ENCODE results near the gene ANKH. TPM values are rescaled to one million over a fixed set of nuclear protein-coding genes. Genes with fewer than 3 reads are reported as not detected.
"Not testable (repeated sequence)": the region's sequence is repeated elsewhere in the genome, so short reads cannot be mapped to it uniquely, and the experiment has no call there.

The ANKH gene
- total RNA-seq, 6 donors from 2014 or later: 17.2 to 66.7 (median 24.5) TPM

DNA sequence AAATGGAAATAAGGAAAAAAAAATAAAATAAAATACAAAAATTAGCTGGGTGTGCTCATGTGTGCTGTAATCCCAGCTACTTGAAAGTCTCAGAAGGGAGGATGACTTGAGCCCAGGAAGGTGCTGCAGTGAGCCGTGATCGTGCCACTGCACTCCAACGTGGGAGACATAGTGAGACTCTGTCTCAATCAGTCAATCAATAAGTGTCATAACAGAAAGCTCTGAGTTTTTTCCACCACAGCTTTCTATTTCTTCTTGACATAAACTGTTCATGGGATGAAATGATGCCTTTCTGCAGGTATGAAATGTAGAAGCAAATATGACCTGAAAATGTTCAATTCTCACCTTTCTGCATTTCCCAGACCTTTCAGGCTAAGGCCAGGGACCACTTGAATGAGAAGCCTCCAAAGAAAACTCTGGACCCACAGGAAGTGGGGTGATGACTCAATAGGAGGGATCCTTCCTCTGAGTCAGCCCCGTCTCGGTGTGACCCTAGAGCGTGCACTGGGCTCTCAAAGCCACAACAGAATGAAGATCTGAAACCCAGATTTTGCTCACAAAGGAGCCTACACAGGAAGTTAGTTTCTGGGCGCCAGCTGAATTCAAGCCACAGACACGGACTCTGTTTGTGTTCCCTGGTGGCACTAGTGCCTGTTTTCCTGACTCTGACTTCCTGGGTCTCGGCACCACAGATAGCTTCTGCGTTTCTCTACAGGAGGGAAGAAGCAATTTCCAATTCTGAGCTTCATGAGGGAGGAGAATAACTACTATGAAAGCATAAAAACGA lies 62.0 kb downstream of the ANKH start:
- ATAC-seq (ENCODE audit: low FRiP score in 2 of 2) (peak; percentile 86 to 90), DNase-seq (peak in 1 of 2 donors; percentile 67)
- H3K36me3 ChIP-seq: no peaks in the 10 kb centered on the region
- H3K4me3 ChIP-seq: no peak overlapping the region
- H3K9me3 ChIP-seq: no peaks in the 10 kb centered on the region
- H3K27ac ChIP-seq: peak overlapping the region; percentile 36 to 72 (median 54)
- WGBS, 2 donors: 34 to 42% methylated on average over 11 of the region's 11 CpGs
- H3K4me1 ChIP-seq: peaks cover 5 to 13% (median 11%) of the 10 kb centered on the region in 4 donors
- no peaks in the 10 kb centered on the region for H3K27me3 ChIP-seq
- TF ChIP-seq, protein P1, sequence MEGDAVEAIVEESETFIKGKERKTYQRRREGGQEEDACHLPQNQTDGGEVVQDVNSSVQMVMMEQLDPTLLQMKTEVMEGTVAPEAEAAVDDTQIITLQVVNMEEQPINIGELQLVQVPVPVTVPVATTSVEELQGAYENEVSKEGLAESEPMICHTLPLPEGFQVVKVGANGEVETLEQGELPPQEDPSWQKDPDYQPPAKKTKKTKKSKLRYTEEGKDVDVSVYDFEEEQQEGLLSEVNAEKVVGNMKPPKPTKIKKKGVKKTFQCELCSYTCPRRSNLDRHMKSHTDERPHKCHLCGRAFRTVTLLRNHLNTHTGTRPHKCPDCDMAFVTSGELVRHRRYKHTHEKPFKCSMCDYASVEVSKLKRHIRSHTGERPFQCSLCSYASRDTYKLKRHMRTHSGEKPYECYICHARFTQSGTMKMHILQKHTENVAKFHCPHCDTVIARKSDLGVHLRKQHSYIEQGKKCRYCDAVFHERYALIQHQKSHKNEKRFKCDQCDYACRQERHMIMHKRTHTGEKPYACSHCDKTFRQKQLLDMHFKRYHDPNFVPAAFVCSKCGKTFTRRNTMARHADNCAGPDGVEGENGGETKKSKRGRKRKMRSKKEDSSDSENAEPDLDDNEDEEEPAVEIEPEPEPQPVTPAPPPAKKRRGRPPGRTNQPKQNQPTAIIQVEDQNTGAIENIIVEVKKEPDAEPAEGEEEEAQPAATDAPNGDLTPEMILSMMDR (IDR thresholded peaks at IDR 0.05): no peak
- no peak for TF ChIP-seq EP300 (IDR thresholded peaks at IDR 0.05)
- TF ChIP-seq POLR2A (IDR thresholded peaks at IDR 0.05): no peak
- TF ChIP-seq POLR2AphosphoS5 (IDR thresholded peaks at IDR 0.05): peak in 1 of 2 donors; percentile 57

DNA sequence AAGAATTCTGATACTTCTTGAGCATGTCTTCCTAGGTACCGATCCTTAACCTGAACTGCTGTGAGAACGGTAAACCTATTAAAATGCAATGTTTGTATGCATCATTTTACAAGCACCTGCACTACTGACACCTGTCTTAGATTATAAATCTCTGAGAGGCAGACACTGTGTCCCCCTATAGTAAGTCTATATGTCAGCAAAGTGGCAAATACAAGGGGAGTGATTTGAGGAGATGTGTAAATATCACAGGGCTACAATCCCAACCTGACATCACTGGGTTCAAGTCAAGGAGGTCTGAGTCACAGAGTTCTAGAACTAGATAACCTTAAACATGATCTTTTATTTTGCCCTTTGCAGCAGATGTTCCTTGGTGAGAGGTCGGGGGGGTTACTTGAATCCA lies 64.1 kb downstream of the ANKH start:
- H3K27me3 ChIP-seq: no peaks in the 10 kb centered on the region
- no peaks in the 10 kb centered on the region for H3K36me3 ChIP-seq
- H3K4me1 ChIP-seq: peaks cover 5 to 13% (median 11%) of the 10 kb centered on the region in 4 donors
- ATAC-seq (ENCODE audit: low FRiP score in 2 of 2) (no peak), DNase-seq (no peak)
- H3K27ac ChIP-seq: no peak overlapping the region
- TF ChIP-seq, protein P1 (IDR thresholded peaks at IDR 0.05): no peak
- TF ChIP-seq POLR2AphosphoS5 (IDR thresholded peaks at IDR 0.05): no peak
- H3K9me3 ChIP-seq: no peaks in the 10 kb centered on the region
- H3K4me3 ChIP-seq: no peak overlapping the region
- WGBS, 2 donors: 94 to 99% methylated on average over 3 of the region's 3 CpGs

DNA sequence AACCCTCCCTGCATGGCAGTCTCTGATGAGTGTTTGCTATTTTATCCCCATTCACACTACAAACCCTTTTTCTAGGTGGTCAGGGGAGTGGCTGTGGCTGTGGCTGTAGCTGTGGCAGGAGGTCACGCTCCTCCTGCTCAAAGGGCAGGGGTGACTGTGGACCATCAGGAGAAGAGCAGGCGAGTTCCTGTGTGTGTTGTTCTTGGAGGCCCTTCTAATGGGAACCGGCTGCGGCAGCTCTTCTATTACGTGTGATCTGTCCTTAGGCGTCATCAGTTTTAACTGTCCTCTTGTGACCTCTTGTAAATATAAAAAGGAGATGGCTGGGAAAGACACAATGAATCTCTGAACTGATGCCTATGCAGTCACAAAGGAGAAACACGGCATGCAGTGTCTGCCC lies 65.1 kb downstream of the ANKH start:
- DNase-seq: no peak
- Histone ChIP-seq H3K9me3 (no peaks in the 10 kb centered on the region), H3K4me1 (peaks cover 5 to 13% (median 11%) of the 10 kb centered on the region in 4 donors), H3K4me3 (no peak overlapping the region), H3K36me3 (no peaks in the 10 kb centered on the region), H3K27ac (no peak overlapping the region), H3K27me3 (no peaks in the 10 kb centered on the region)
- 82 to 87% methylated on average over 6 to 7 of the region's 7 CpGs for WGBS, 2 donors
- ATAC-seq (ENCODE audit: low FRiP score in 2 of 2): peak in 1 of 2 donors; percentile 80
- peak in 1 of 4 donors; percentile 26 for TF ChIP-seq POLR2A (IDR thresholded peaks at IDR 0.05)
- no peak for TF ChIP-seq EP300 (IDR thresholded peaks at IDR 0.05)
- peak in 1 of 2 donors; percentile 8 for TF ChIP-seq POLR2AphosphoS5 (IDR thresholded peaks at IDR 0.05)

DNA sequence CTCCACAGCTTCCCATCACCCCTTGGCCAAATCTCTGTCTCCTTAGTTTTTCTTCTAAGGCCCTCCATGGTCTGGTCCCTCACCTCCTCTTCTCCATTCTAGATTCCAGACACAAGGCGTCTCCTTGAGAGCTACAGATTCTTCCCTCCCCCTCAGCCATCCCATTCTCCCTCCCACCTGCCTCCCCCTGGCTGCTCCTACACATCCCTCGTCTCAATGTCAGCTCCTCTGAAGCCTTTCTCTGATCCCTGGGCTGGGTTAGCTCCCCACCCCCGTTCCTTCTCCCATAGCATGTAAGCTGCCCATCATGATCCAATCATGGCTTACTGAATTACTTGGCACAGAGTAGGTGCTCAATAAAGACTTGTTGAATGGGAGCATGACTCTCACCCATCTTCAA lies 69.0 kb downstream of the ANKH start:
- DNase-seq (no peak), ATAC-seq (ENCODE audit: low FRiP score in 2 of 2) (no peak)
- TF ChIP-seq POLR2AphosphoS5 (IDR thresholded peaks at IDR 0.05): no peak
- no peak for TF ChIP-seq EP300 (IDR thresholded peaks at IDR 0.05)
- TF ChIP-seq, protein P1 (IDR thresholded peaks at IDR 0.05): no peak
- TF ChIP-seq POLR2A (IDR thresholded peaks at IDR 0.05): no peak
- Histone ChIP-seq H3K4me3 (no peak overlapping the region), H3K27ac (no peak overlapping the region), H3K27me3 (no peaks in the 10 kb centered on the region), H3K36me3 (no peaks in the 10 kb centered on the region), H3K4me1 (no peaks in the 10 kb centered on the region), H3K9me3 (no peaks in the 10 kb centered on the region)
- 84 to 99% methylated on average over 3 of the region's 3 CpGs for WGBS, 2 donors

DNA sequence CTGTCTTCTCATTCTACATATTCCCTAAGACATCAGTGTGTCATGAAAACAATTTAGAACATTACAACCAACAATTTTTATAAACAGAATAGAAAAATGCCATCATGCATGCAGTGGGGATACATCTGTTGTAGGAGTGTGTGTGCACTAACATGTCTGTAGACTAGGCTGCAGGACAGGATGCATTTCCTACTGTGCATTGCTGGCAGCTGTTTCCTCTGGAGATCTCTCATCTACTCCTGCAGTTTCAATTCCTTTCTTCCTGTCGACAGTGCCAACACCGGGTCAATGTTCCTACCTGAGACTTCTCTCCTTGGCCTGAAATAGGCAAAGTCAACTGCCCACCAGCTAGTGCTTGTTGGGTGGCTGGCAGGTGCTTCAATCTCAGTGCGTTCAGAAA lies 69.8 kb downstream of the ANKH start:
- Histone ChIP-seq H3K27me3 (no peaks in the 10 kb centered on the region), H3K36me3 (no peaks in the 10 kb centered on the region), H3K27ac (no peak overlapping the region), H3K4me3 (no peak overlapping the region), H3K4me1 (no peaks in the 10 kb centered on the region), H3K9me3 (no peaks in the 10 kb centered on the region)
- TF ChIP-seq, protein P1 (IDR thresholded peaks at IDR 0.05): no peak
- TF ChIP-seq POLR2AphosphoS5 (IDR thresholded peaks at IDR 0.05): no peak
- no peak for ATAC-seq (ENCODE audit: low FRiP score in 2 of 2)
- DNase-seq: no peak
- WGBS, 2 donors: 61 to 74% methylated on average over 3 of the region's 3 CpGs

DNA sequence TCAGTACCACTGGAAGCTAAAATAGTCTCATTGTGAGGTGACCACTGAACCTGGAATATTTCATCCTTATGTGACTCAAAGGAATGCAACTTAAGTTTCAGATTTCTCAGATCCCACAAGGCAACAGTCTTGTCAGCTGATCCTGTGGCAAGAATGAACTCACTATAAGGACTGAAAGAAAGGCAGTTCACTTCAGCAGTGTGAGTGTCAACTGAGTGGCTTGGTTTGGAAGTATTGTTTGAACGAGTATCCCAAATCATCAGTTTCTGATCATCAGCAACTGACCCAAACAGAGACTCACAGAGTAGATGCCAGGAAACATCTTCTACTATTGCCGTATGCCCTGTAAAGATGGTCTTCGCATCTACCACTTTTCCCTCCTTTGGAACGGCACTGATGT lies 74.2 kb downstream of the ANKH start:
- H3K9me3 ChIP-seq; DNase-seq; H3K27me3 ChIP-seq; H3K4me1 ChIP-seq; H3K27ac ChIP-seq; ATAC-seq (ENCODE audit: low FRiP score in 2 of 2); H3K36me3 ChIP-seq; H3K4me3 ChIP-seq: not testable (repeated sequence)
- WGBS, 2 donors: 93 to 97% methylated on average over 4 of the region's 4 CpGs
